Parathyroid adenoma (tissue), 2 donors: Measurements from ENCODE around the gene SEC31B.

Experiments
- H2AFZ ChIP-seq: fragments of 300-600 bp; sonication (generic); one replicate; pipeline ENCODE4 v1.7.0; 2017; ENCODE audit warnings: antibody characterized with exemption, mild to moderate bottlenecking
- H3K27ac ChIP-seq: fragments of 300-600 bp; sonication (generic); one replicate; pipeline ENCODE4 v1.7.0; 2017
- H3K27me3 ChIP-seq: fragments of 300-600 bp; sonication (generic); one replicate; pipeline ENCODE4 v1.7.0; 2017; ENCODE audit warnings: low read length; ENCODE audit not compliant: control insufficient read depth, insufficient read depth
- H3K36me3 ChIP-seq: fragments of 300-600 bp; sonication (generic); one replicate; pipeline ENCODE4 v1.7.0; 2017; ENCODE audit warnings: low read length; ENCODE audit not compliant: control insufficient read depth, insufficient read depth
- H3K4me1 ChIP-seq: fragments of 300-600 bp; sonication (generic); one replicate; pipeline ENCODE4 v1.7.0; 2017; ENCODE audit warnings: control low read depth
- H3K4me2 ChIP-seq: fragments of 300-600 bp; sonication (generic); one replicate; pipeline ENCODE4 v1.7.0; 2017; ENCODE audit warnings: low read length
- H3K4me3 ChIP-seq: fragments of 300-600 bp; sonication (generic); one replicate; pipeline ENCODE4 v1.7.0; 2017; ENCODE audit warnings: low read depth, low read length
- H3K79me2 ChIP-seq: fragments of 300-600 bp; sonication (generic); one replicate; pipeline ENCODE4 v1.7.0; 2017; ENCODE audit warnings: control low read depth
- H3K9ac ChIP-seq: fragments of 300-600 bp; sonication (generic); one replicate; pipeline ENCODE4 v1.7.0; 2017; ENCODE audit warnings: mild to moderate bottlenecking
- H3K9me3 ChIP-seq: fragments of 300-600 bp; sonication (generic); one replicate; pipeline ENCODE4 v1.7.0; 2017; ENCODE audit warnings: low read length; ENCODE audit not compliant: control insufficient read depth
- CTCF ChIP-seq: fragments of 300-600 bp; sonication (generic); IDR thresholded peaks from one replicate; pipeline ENCODE4 v1.7.0; 2017; ENCODE audit warnings: antibody characterized with exemption, mild to moderate bottlenecking
- donor health status: primary hyperparathyroidism.

The SEC31B gene

GRCh38 chr10:100470367-100470766 lies 49.3 kb downstream of the SEC31B start:
- Histone ChIP-seq H3K9me3 (no peaks in the 10 kb centered on the region), H3K4me3 (no peak overlapping the region), H3K4me2 (no peak overlapping the region), H3K36me3 (no peaks in the 10 kb centered on the region), H3K4me1 (no peaks in the 10 kb centered on the region), H3K27me3 (no peaks in the 10 kb centered on the region), H2AFZ (no peak overlapping the region), H3K27ac (no peak overlapping the region), H3K79me2 (no peaks in the 10 kb centered on the region), H3K9ac (no peak overlapping the region)
- TF ChIP-seq CTCF = no peak

GRCh38 chr10:100469756-100470155 lies 49.9 kb downstream of the SEC31B start:
- H3K27ac ChIP-seq = no peak overlapping the region
- H2AFZ ChIP-seq = no peak overlapping the region
- no peak for TF ChIP-seq CTCF
- H3K79me2 ChIP-seq = no peaks in the 10 kb centered on the region
- no peaks in the 10 kb centered on the region for H3K27me3 ChIP-seq
- no peak overlapping the region for H3K9ac ChIP-seq
- no peaks in the 10 kb centered on the region for H3K9me3 ChIP-seq
- no peak overlapping the region for H3K4me2 ChIP-seq
- no peaks in the 10 kb centered on the region for H3K36me3 ChIP-seq
- H3K4me3 ChIP-seq = no peak overlapping the region
- no peaks in the 10 kb centered on the region for H3K4me1 ChIP-seq

- no peaks in the 10 kb centered on the region for H3K27me3 ChIP-seq
- no peak overlapping the region for H3K4me2 ChIP-seq
- no peak overlapping the region for H2AFZ ChIP-seq
- no peak overlapping the region for H3K9ac ChIP-seq
- no peak overlapping the region for H3K4me3 ChIP-seq
- H3K27ac ChIP-seq = no peak overlapping the region
- H3K9me3 ChIP-seq = no peaks in the 10 kb centered on the region
- no peak for TF ChIP-seq CTCF
- H3K36me3 ChIP-seq = no peaks in the 10 kb centered on the region
- no peaks in the 10 kb centered on the region for H3K79me2 ChIP-seq
- H3K4me1 ChIP-seq = no peaks in the 10 kb centered on the region
These were observed 50.7 kb downstream of the SEC31B start for GRCh38 chr10:100468978-100469377.

- H3K4me2 ChIP-seq = no peak overlapping the region
- no peaks in the 10 kb centered on the region for H3K36me3 ChIP-seq
- H2AFZ ChIP-seq = no peak overlapping the region
- TF ChIP-seq CTCF = no peak
- H3K9ac ChIP-seq = no peak overlapping the region
- H3K4me1 ChIP-seq = no peaks in the 10 kb centered on the region
- H3K79me2 ChIP-seq = no peaks in the 10 kb centered on the region
- H3K27ac ChIP-seq = no peak overlapping the region
- no peaks in the 10 kb centered on the region for H3K9me3 ChIP-seq
- H3K27me3 ChIP-seq = no peaks in the 10 kb centered on the region
- no peak overlapping the region for H3K4me3 ChIP-seq
These were observed 51.3 kb downstream of the SEC31B start for GRCh38 chr10:100468322-100468721.

GRCh38 chr10:100462709-100463108 lies 57.0 kb downstream of the SEC31B start, which contains the start of gene WNT8B:
Gene WNT8B (plus strand): TSS chr10:100463009. CDS start chr10:100463169, 160 bp downstream.
- no peak within 1 kb of the TSS for H3K4me2 ChIP-seq
- no peak within 1 kb of the TSS for H3K9ac ChIP-seq
- no peak within 1 kb of the TSS for H2AFZ ChIP-seq
- H3K36me3 ChIP-seq = no peaks in the 10 kb centered on the region
- no peaks in the 10 kb centered on the region for H3K9me3 ChIP-seq
- no peak within 1 kb of the TSS for H3K4me3 ChIP-seq
- no peak within 1 kb of the TSS for H3K27ac ChIP-seq
- no peak for TF ChIP-seq CTCF
- no peaks in the 10 kb centered on the region for H3K4me1 ChIP-seq
- H3K79me2 ChIP-seq = no peaks in the 10 kb centered on the region
- H3K27me3 ChIP-seq = no peaks in the 10 kb centered on the region
